Endothelial cell of hepatic sinusoid (primary cell): ENCODE measurements around the gene MNAT1.

ENCODE experiments used
- in situ Hi-C: cut with HindIII; loops from 2 replicates; pipeline ENCODE4 v1.10.0; 2017; ENCODE audit warnings: low sequenced_read_pairs

MNAT1 gene

DNA sequence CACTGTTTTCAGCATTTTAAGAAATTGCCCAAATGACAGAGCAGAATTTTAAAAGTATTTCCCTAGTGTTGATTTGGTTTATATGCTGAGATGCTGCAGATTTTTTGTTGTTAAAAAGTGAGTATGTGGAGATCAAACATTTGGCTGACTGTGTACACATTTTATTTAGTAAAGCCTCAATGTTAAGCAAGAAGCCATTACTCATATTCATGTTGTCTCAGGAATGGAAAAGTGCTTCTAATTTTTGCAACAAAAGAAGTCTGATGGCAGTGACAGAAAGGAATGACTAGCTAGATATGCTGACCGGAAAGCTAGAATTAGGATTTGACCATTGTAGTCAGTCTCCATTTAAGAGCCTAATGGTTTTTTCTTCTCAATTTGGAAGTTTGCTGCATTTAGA, 269.0 kb downstream of the MNAT1 start:
- in situ Hi-C loops, result no loop called here

DNA sequence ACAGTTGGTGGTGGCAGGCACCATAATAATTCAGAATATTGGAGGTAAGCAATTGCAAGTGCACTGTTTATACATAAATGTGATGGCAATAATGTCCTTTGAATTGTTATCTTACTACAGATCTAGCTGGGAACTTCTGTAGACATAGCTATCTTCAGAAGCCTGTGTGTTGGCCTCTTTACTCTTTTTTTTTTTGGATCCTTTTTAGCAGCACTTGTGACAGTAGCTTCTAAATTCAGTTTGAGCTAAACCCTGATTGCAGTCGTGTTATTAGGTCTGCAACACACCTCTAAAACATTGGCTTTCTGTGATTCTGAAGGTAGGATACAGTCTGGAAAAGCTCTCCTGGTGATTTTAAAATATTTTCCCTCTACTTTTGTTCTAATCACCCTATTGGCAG, 285.0 kb downstream of the MNAT1 start:
- in situ Hi-C loops, result no loop called here
